NCI-H524 (cell line): Measurements from ENCODE around the gene RNF217.
"Not testable (repeated sequence)": the region's sequence is repeated elsewhere in the genome, so short reads cannot be mapped to it uniquely, and the experiment has no call there.

Source experiments
- DNase-seq, 2 experiments: peaks; one replicate each; lab custom pipeline; 2025; lab: John Stamatoyannopoulos, UW

The RNF217 gene

GRCh38 chr6:125124049-125124669, 161.9 kb downstream of the RNF217 start:
- DNase-seq, result no peak

DNA sequence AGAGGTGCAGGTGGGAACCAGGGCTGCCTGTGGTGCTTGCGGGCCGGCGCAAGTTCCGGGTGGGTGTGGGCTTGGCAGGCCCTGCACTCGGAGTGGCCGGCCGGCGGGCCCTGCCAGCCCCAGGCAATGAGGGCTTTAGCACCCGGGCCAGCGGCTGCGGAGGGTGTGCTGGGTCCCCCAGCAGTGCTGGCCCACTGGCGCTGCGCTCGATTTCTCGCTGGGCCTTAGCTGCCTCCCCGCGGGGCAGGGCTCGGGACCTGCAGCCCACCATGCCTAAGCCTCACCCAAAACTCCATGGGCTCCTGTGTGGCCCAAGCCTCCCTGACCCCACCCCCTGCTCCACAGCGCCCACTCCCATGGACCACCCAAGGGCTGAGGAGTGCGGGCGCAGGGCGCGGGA, 163.6 kb downstream of the RNF217 start:
- not testable (repeated sequence) for DNase-seq

DNA sequence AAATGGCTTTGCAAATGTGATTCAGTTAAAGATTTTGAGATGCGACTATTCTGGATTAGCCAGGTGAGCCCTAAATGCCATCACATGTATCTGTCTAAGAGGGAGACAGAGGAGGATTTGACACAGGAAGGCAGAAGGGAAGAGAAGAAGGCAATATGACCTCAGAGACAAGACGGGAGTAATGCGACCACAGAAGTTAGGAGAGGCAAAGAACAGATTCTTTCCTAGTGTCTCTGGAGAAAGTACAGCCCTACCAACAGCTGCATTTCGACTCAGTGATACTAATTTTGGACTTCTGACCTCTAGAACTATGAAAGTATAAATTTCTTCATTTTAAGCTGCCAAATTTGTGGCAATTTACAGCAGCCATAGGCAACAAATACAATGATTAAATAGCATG, 167.1 kb downstream of the RNF217 start:
- DNase-seq, result no peak

- DNase-seq, result no peak
Observed at GRCh38 chr6:125132058-125132457, 169.8 kb downstream of the RNF217 start.

GRCh38 chr6:125136378-125136777, 174.1 kb downstream of the RNF217 start:
- no peak for DNase-seq

DNA sequence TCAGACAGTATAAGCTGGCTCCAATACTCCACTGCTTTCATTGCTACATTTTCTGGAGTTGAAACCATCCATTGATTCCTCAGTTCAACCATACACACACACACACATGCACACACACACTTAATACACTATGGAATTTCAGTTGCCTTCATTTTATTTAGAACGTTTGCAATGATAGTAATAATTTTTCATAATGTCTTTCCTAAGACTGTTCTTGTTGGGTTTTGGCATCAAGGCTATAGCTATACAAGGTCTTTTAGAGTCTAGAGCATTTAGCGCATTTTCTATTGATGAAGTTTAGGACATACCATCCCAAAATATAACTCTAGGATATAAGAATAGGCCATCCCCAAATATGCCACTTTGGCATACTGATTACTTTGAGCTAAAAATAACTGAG, 175.8 kb downstream of the RNF217 start:
- DNase-seq, result no peak

DNA sequence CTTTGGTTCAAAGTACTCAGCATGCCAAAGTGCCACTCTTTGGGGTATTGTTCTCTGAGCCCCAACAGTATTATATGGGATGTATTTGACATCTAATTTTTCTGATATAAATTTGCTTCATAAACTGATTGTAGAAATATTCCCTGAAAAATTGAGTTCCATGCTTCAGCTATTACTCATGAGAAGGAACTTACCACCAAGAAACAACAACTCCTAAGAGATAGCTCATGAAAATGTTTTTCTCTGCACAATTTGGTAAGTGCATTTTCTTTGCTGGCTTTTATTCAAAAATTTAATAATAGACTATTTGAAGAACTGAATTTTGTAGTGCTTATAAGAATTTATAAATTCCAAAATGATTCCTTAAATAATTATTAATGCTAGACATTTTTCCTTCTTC, 178.6 kb downstream of the RNF217 start:
- no peak for DNase-seq
